NT2/D1 (cell line): Measurements from ENCODE around the gene HJURP.

Source experiments
- SUZ12 ChIP-seq: IDR thresholded peaks from 2 replicates; pipeline ENCODE4 v1.6.1; 2011; ENCODE audit not compliant: insufficient read length, insufficient read depth; ENCODE audit errors: extremely low read depth
- ZNF274 ChIP-seq: IDR thresholded peaks from 2 replicates; pipeline ENCODE4 v1.6.1; 2011; ENCODE audit warnings: mild to moderate bottlenecking, low read depth, low read length

DNA sequence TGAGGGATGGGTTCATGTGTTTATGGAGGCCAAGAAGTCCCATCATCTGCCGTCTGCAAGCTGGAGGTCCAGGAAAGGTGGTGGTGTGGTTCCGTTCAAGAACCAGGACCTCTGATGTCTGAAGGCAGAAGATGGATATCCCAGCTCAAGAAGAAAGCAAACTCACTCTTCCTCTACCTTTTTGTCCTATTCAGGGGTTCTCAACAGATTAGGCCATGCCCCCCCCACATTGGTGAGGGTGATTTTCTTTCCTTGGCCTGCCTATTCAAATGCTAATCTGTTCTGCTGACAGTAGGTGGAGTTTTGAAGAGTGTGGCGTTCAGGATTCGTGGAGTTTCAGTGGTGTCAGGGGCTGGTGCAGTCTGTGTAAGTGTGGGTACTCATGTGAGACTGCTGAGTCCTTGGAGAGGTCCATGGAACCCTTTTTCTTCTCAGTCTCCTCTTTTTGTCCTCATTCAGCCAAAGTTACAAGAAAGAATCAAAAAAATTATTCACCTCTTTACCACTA, 8.0 kb upstream of the HJURP start:
- TF ChIP-seq ZNF274: no peak
- no peak for TF ChIP-seq SUZ12
